ENCODE measurements around the gene CCDC66. TPM values are rescaled to one million over a fixed set of nuclear protein-coding genes. Genes with fewer than 3 reads are reported as not detected.

Gene CCDC66
- total and polyA plus RNA-seq, 4 experiments from 2014 or later: 11.8 to 104 (median 58.0) TPM

- intact Hi-C loops (cut with micrococcal nuclease): no loop called here
- ChIA-PET POLR2A (ENCODE audit: partially characterized antibody) (interaction anchor here (0.9 to 1.9 kb wide), 2 partner anchors 15 to 27 kb away, joined by 3 to 15 read pairs; partner anchors contain the start of gene TASOR), CTCF (ENCODE audit: partially characterized antibody) (interaction anchor here (1.7 kb wide), 1 partner anchor 10 kb away, joined by 8 read pairs; no protein-coding TSS in a partner anchor)
- Histone ChIP-seq H3K4me1 (ENCODE audit: insufficient read depth, low read length) (peaks cover 13% of the 10 kb centered on the region), H3K27ac (ENCODE audit: low read depth, low read length) (no peak overlapping the region), H3K27me3 (ENCODE audit: insufficient read depth, low read length) (no peaks in the 10 kb centered on the region), H3K9me3 (ENCODE audit: control insufficient read depth in 1 of 2, low read length in 2 of 2) (no peaks in the 10 kb centered on the region), H3K36me3 (ENCODE audit: insufficient read depth, low read length) (peaks cover 36% of the 10 kb centered on the region), H3K4me3 (ENCODE audit: low read length in 2 of 2) (no peak overlapping the region)
- peak overlapping the region in 4 of 8 donors; percentile 26 to 58 (median 42) for H3K4me3 Mint-ChIP-seq
- peaks cover 20 to 36% (median 28%) of the 10 kb centered on the region in 4 donors for H3K4me1 Mint-ChIP-seq
- peak overlapping the region in 6 of 7 donors; percentile 59 to 77 (median 65) for H3K27ac Mint-ChIP-seq
- peak in 3 of 5 donors; percentile 12 to 44 (median 18) for DNase-seq
- no peaks in the 10 kb centered on the region for H3K27me3 Mint-ChIP-seq
- H3K36me3 Mint-ChIP-seq: peaks cover 46 to 69% of the 10 kb centered on the region in 2 donors
- H3K9me3 Mint-ChIP-seq: no peaks in the 10 kb centered on the region
Observed at GRCh38 chr3:56667973-56668579, 111.1 kb downstream of the CCDC66 start.

Other genes starting within 250 kb of the CCDC66 start
- not detected for gene ERC2, start 88.7 kb upstream of the CCDC66 start, total RNA-seq
- gene ERC2, start 88.7 kb upstream of the CCDC66 start, polyA plus RNA-seq: not detected
- gene TASOR, start 126.1 kb downstream of the CCDC66 start, total RNA-seq: 100 to 1,000 TPM; 109 to 112 TPM
- 10 to 100 TPM; 22.7 to 42.2 TPM for gene TASOR, start 126.1 kb downstream of the CCDC66 start, polyA plus RNA-seq
- gene ARHGEF3, start 244.8 kb downstream of the CCDC66 start, total RNA-seq: 100 to 1,000 TPM; 120 TPM
- 100 to 1,000 TPM; 131 to 160 TPM for gene ARHGEF3, start 244.8 kb downstream of the CCDC66 start, polyA plus RNA-seq

All from CD4-positive, alpha-beta memory T cell (primary cell).